HG02981 (cell line): Measurements from ENCODE around the gene PEX19.
"Not testable (repeated sequence)": the region's sequence is repeated elsewhere in the genome, so short reads cannot be mapped to it uniquely, and the experiment has no call there.

Experiments
- ATAC-seq: cut with Tn5 transposase; IDR thresholded peaks from one replicate; pipeline ENCODE4 v1.9.1; 2021; ENCODE audit warnings: mild to moderate bottlenecking, moderate library complexity; ENCODE audit not compliant: unreplicated experiment

The PEX19 gene

GRCh38 chr1:160284782-160285344, at the start of gene PEX19:
Gene PEX19 (minus strand): TSS chr1:160285133. CDS start chr1:160285124, 9 bp downstream.
- peak; percentile 97 for ATAC-seq

DNA sequence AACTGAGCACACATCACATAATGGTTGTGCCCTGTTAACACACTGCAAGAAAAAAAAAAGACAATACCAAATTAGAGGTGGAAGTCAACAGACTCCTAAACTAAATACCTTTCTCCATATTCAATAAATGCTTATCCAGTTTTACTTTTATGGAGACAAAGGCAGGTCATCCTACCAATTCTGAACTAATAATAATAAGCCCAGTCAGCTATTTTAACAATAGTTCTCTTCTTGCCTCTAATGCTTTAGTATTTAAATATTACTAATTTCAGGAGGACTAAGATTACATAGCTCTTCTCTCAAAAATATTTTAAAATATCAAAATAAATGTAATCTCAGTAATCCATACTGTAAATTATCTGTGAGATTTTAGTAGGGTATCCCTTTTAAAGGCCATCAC, 47.6 kb upstream of the PEX19 start:
- ATAC-seq, result no peak

DNA sequence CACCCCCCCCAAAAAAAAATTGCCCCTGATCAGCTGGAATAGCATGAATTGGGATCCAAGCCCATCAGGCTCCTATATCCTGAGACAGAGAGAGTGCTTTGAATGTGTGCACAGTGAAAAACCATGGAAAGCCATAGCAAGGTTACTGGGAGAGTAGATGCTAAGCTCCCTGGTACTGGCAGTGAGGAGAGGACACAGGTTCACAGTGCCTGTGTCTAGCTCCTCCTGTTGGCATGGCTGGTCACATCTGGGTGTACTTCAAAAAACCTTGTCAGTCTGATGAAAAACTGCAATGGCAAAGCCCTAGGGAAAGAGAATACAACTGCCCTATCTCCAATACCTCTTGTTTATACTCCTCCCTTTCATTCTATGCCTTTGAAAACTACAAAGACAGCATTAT, 45.2 kb upstream of the PEX19 start:
- no peak for ATAC-seq

DNA sequence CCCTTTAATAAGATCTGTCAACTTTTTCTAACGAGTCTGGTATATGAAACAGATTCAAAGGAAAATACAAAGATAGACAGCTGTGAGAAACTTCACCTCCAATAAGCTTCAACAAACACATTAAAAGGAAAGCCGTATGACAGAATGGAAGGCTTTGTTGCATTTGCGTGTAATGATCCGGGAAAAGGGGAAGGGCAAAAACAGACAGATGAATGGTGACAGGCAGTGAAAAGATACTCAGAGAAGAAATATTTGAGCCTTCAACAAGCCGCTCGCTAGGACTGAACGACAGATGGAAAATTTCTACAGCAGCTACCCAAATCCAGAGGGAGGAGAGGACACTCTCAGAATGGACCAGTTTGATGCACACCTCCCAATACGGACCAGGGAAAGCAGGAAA, 43.3 kb upstream of the PEX19 start:
- no peak for ATAC-seq

DNA sequence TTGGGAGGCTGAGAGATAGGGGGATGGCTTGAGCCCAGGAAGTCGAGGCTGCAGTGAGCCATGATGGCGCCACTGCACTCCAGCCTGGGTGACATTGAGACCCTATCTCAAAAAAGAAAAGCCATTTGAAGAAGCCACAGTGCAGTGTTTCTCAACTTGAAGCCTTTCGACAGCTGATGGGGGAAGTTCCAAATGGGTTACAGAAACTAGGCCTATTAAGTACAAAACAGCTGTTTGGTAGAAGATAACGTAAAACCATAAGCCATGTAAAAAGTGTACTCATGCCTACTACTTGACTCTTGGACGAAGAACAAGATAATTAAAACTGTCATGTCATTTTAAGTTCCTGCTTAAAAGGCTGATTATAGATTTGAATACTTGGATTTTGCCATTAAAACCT, 41.5 kb upstream of the PEX19 start:
- ATAC-seq, result no peak

DNA sequence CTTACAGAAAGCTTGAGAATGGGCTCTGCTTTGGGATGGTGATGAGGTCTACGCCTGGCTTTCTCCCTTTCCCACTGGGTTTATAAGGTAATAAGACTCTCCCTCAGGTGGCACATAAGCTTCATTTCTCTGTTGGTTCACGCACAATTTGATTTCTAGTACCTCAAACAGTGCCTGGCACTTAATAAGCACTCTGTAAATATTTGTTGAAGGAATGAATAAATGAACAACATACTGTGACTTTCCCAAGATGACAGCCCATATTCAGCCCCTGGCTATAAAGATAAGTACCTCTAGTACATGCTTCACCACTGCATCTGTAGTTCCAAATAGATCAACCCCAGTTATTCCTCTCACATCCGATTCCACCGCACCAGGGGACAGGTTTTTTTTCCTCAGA, 40.3 kb upstream of the PEX19 start:
- ATAC-seq, result no peak

- ATAC-seq, result no peak
Observed at GRCh38 chr1:160322831-160323230, 37.9 kb upstream of the PEX19 start.

- no peak for ATAC-seq
Observed at GRCh38 chr1:160315359-160315758, 30.4 kb upstream of the PEX19 start.

GRCh38 chr1:160309571-160309970, 24.6 kb upstream of the PEX19 start:
- ATAC-seq, result no peak

DNA sequence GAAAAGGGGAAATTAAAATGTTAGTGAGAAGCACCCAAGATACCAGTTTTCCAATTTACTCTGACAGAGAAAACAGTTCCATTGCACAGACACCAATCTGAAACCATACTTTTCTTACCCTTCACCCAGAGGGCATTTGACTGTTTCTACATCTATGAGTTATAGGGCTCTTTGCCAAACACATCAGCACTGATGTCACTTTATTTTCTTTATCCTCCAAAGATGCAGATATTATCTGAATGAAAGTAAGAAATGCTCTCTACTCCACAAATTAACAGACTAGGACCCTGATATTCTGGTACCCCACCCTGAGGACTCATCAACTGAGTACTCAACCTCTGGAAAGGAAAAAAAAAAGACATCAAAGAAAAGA, 24.2 kb upstream of the PEX19 start:
- ATAC-seq, result no peak

- ATAC-seq, result no peak
Observed at GRCh38 chr1:160308451-160309184, 23.7 kb upstream of the PEX19 start.

GRCh38 chr1:160307118-160307791, 22.3 kb upstream of the PEX19 start:
- ATAC-seq, result no peak

DNA sequence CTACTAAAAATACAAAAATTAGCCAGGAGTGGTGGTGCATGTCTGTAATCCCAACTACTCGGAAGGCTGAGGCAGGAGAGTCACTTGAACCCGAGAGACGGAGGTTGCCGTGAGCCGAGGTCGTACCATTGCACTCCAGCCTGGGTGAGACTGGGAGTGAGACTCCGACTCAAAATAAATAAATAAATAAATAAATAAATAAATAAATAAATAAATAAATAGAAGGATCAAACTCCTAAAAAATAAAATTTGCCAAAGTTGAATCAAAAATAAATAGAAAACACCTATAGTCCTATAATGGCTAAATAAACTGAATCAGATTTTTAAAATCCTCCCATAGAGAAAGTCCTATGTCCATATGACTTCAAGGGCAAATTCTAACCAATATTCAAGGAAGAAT, 15.2 kb upstream of the PEX19 start:
- no peak for ATAC-seq

DNA sequence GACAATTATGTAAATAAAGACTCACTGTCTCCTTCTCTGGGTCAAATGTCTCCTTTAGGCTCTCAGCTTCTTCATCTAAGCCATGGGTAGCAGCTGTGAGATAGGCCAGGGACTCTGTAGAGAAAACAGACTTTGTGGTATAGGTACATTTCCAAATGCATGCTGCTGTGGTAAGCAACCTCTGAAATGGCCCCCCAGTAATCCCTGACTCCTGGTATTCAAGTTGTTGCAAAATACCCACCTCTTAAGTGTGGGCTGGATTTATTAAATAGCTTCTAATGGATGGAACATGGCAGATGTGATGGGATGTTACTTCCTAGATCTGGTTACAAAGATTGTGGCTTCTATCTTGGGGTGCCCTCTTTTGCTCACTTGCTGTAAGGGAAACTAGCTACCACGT, 11.1 kb upstream of the PEX19 start:
- no peak for ATAC-seq

DNA sequence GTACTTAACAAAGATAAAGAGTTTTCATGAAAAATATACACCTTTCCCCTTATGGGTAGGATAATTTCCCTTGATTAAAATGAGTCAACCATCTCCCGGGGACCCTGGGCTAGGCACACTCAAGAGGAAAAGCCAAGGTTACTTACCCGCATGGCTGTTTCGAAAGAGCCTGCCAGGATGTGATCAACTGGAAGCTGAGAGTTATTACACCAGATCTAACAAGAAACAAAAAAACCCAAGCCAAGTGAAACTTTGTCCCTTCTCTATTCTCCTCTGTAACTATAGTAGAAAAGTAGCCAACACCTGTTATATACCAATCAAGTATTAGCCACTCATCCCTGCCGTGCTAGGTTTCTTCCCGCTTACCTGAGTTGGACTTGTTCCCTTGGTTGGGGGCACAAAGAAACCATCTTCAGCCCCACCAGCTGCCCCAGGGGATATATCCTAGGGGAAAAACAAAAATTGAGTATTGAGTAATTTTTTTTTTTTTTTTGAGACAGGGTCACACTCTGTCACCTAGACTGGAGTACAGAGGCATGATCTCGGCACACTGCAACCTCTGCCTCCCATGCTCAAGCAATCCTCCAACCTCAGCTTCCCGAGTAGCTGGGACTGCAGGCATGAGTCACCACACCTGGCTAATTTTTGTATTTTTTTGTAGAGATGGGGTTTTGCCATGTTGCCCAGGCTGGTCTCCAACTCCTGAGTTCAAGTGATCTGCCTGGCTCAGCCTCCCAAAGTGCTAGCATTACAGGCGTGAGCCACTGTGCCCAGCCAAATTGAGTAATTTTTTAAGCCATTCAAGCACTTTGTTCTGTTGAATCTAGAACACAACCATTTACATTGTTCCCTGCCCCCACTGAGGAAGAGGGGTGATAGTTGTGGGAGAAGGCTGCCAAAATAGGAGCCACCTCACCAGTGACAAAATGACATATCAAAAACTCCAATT, 8.4 kb upstream of the PEX19 start:
- no peak for ATAC-seq

DNA sequence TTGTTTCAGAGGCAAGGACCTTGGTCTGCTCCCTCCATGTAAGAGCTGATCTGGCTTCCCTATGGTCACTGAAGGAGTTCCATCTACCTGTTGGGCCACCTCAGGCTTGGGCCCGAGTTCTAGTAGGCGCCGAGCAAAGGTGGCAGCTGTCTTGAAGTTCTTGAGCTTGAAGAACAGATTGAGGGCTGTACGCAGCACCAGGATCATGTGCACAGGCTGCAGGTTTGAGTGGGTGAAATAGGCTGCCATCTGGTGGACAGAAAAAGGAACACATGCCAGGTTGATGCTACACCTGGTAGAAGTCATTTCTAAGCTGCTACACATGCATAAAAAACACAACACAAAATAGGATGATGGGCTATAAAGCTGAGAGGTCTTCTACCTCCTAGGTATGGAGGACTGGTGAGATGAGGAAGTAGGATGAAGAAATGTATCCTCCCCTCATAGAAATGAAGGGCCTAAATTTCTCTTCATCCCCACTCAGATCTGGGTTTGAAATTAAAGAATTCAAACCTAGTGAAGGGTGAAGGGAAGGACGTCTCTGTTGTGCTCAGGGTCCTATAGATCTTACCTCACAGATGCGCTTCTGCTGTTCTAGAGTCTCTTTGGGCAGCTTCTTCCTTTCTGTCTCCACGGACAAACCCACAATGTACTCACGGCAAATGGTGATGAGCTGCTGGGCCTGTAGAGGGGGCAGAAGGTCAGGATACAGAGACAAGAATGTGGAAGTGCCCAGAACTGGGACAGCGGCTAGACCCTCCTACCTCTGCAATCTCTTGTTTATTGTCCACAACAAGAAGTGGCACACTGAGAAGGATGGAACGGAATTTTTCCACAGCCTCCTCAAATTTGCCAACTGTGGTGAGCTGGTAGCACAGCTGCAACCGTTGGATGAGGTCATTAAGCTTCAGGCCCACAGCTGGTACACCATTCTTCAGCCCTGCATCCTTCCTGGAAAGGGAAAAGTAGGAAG, 6.6 kb upstream of the PEX19 start:
- peak; percentile 78 for ATAC-seq

GRCh38 chr1:160287769-160288168, 2.8 kb upstream of the PEX19 start:
- not testable (repeated sequence) for ATAC-seq

- no peak for ATAC-seq
Observed at GRCh38 chr1:160285506-160285905, 573 bp upstream of the PEX19 start.

GRCh38 chr1:160284220-160284781, 632 bp downstream of the PEX19 start:
- no peak for ATAC-seq

DNA sequence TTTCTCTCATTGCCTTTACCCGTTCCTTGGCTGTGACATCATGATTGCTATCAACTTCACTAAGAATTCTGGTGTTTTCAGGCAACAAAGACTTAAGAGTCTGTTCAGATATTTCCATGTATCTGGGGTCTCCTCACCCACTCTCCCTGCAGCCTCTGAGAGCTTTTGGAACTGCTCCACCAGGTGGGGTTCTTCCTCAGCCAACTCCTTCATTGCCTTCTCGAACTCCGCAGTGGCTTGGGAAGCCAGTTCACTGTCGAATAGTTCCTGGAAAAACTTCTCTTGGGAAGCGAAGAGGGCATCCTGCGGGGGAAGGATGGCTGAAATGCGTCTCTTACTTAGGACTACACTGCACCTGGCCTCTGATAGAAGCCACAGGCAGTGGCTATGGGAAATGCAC, 2.1 kb downstream of the PEX19 start:
- ATAC-seq, result no peak
